CD4-positive, alpha-beta T cell (primary cell): Measurements from ENCODE around the gene TPBGL. TPM values are rescaled to one million over a fixed set of nuclear protein-coding genes. Genes with fewer than 3 reads are reported as not detected.

Experiments
- ATAC-seq: fragments of 200-7000 bp; cut with Tn5 transposase; one replicate; pipeline ENCODE4 v1.10.0; 2022; ENCODE audit warnings: mild to moderate bottlenecking; ENCODE audit not compliant: poor library complexity
- CTCF ChIA-PET: fragments of 350-600 bp; sonication (Branson Sonifier 250); formaldehyde crosslinking; loops from one replicate; lab custom pipeline; 2021; ENCODE audit warnings: antibody characterized with exemption, inconsistent platforms; lab: Charles Lee
- POLR2A ChIA-PET: fragments of 350-600 bp; sonication (Branson Sonifier 250); formaldehyde crosslinking; loops from one replicate; lab custom pipeline; 2021; ENCODE audit warnings: antibody characterized with exemption, inconsistent platforms; lab: Charles Lee
- DNase-seq, 14 experiments: peaks; one replicate each; pipeline ENCODE4 v3.0.0-alpha.2; 2013 to 2020; ENCODE audit warnings: mixed read lengths in 2 of 14
- H3K27ac ChIP-seq, 2 donors: one replicate each; pipeline versions ENCODE4 v1.5.1 to v1.7.0; 2013; ENCODE audit warnings: low read length in 2 of 2, low read depth in 1 of 2, mild to moderate bottlenecking in 1 of 2
- H3K27me3 ChIP-seq, 2 experiments: 1 replicate in 1 of 2; 2 replicates in 1 of 2; pipeline versions ENCODE4 v1.6.1 to v1.7.0; 2013; ENCODE audit warnings: low read length in 2 of 2, control low read depth in 1 of 2, mild to moderate bottlenecking in 1 of 2, moderate library complexity in 1 of 2; ENCODE audit not compliant: insufficient read depth in 2 of 2, control insufficient read depth in 1 of 2
- H3K36me3 ChIP-seq: one replicate; pipeline ENCODE4 v1.6.1; 2013; ENCODE audit warnings: low read length, control low read depth; ENCODE audit not compliant: insufficient read depth
- H3K4me1 ChIP-seq: one replicate; pipeline ENCODE4 v1.6.1; 2013; ENCODE audit warnings: low read length, control low read depth; ENCODE audit not compliant: insufficient read depth
- H3K4me3 ChIP-seq: one replicate; pipeline ENCODE4 v1.5.1; 2013; ENCODE audit warnings: mild to moderate bottlenecking, low read length, moderate library complexity
- H3K9me3 ChIP-seq, 2 experiments: 1 replicate in 1 of 2; 2 replicates in 1 of 2; pipeline versions ENCODE4 v1.6.1 to v1.7.0; 2013; ENCODE audit warnings: low read length in 2 of 2, mild to moderate bottlenecking in 2 of 2, control low read depth in 1 of 2, moderate library complexity in 1 of 2; ENCODE audit not compliant: control insufficient read depth in 1 of 2, insufficient read depth in 1 of 2
- H3K27ac Mint-ChIP-seq: one replicate; pipeline ENCODE4 v1.8.0; 2020; ENCODE audit warnings: mixed read lengths
- H3K27me3 Mint-ChIP-seq: one replicate; pipeline ENCODE4 v1.8.0; 2021; ENCODE audit warnings: mixed read lengths
- H3K36me3 Mint-ChIP-seq: one replicate; pipeline ENCODE4 v1.8.0; 2021; ENCODE audit warnings: low read depth, mixed read lengths
- H3K4me1 Mint-ChIP-seq: one replicate; pipeline ENCODE4 v1.8.0; 2021; ENCODE audit warnings: low read depth, mixed read lengths
- H3K4me3 Mint-ChIP-seq: one replicate; pipeline ENCODE4 v1.8.0; 2020; ENCODE audit warnings: mild to moderate bottlenecking, mixed read lengths
- H3K9me3 Mint-ChIP-seq: one replicate; pipeline ENCODE4 v1.8.0; 2020; ENCODE audit warnings: mixed read lengths
- CTCF ChIP-seq: fragments of 200-600 bp; IDR thresholded peaks from one replicate; pipeline ENCODE4 v1.8.0; 2022; ENCODE audit warnings: antibody characterized with exemption, mild to moderate bottlenecking
- intact Hi-C, 2 experiments: fragments of 100-400 bp; cut with DNase I in 1 of 2; cut with micrococcal nuclease in 1 of 2; formaldehyde crosslinking; loops; one replicate each; pipeline versions ENCODE4 v1.15.1 to v1.9.0; 2023 to 2025; cut with DNase I, micrococcal nuclease
- total RNA-seq, 174 experiments: library from RNA in 2 of 174; stranded (reverse) in 2 of 174; gene quantifications; one replicate each; pipeline ENCODE4 v1.2.3 and lab custom pipeline; 2021 to 2026

Gene TPBGL
- total RNA-seq, 2 experiments from 2014 or later = 0.78 to 0.80 TPM

DNA sequence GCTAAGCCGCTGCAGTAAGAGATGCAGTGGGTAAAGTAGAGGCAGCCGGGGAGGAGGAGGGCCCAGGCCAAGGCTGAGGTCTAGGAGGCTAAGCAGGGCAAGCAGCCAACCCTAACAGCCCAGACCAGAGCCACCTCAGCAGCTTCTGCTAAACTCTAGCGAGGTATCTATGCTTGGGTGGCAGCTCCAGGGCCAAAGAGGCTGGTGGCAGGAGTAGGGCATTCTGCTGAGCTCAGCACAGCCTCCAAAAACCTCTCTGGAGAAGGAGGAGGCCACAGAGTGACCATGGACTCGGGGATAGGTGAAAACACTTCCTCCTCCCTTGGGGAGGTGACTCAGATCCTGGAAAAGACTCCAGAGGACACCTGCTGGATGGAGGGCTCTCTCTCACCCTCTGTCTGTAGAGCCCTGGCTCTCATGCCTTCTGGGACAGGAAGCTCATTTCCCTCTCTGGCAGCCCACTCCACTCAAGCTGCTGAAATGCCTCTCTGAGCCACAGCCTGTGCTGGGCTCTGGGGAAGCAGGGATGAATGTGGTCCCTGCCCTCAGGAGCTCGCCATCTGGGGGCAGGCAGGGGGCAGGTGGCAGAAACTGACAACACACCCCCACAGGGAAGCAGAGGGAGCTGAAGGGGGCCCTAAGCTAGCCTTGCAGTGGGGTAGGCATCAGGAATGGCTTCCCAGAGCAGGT lies 16.5 kb upstream of the TPBGL start:
- no peak for ATAC-seq

GRCh38 chr11:75225794-75226193 lies 14.8 kb upstream of the TPBGL start:
- no peak overlapping the region for H3K27ac ChIP-seq
- ATAC-seq = no peak
- no peaks in the 10 kb centered on the region for H3K36me3 Mint-ChIP-seq
- intact Hi-C loops = no loop called here
- H3K9me3 Mint-ChIP-seq = no peaks in the 10 kb centered on the region
- no peaks in the 10 kb centered on the region for H3K36me3 ChIP-seq
- H3K27ac Mint-ChIP-seq = no peak overlapping the region
- H3K9me3 ChIP-seq = no peaks in the 10 kb centered on the region
- no peaks in the 10 kb centered on the region for H3K4me1 Mint-ChIP-seq
- ChIA-PET CTCF (interaction anchor here (1.7 kb wide), 1 partner anchor 21 kb away, joined by 4 read pairs; no protein-coding TSS in a partner anchor), POLR2A (no interaction called here)
- no peaks in the 10 kb centered on the region for H3K27me3 ChIP-seq
- H3K4me1 ChIP-seq = no peaks in the 10 kb centered on the region
- no peak overlapping the region for H3K4me3 Mint-ChIP-seq
- H3K27me3 Mint-ChIP-seq = peaks cover 6% of the 10 kb centered on the region
- DNase-seq = no peak
- H3K4me3 ChIP-seq = no peak overlapping the region
- no peak for TF ChIP-seq CTCF

More for the DNA sequence above, 16.5 kb upstream of the TPBGL start:
- Mint-ChIP-seq H3K27ac (no peak overlapping the region), H3K4me3 (no peak overlapping the region), H3K36me3 (no peaks in the 10 kb centered on the region), H3K4me1 (no peaks in the 10 kb centered on the region), H3K27me3 (peaks cover 8% of the 10 kb centered on the region), H3K9me3 (no peaks in the 10 kb centered on the region)
- Histone ChIP-seq H3K4me1 (no peaks in the 10 kb centered on the region), H3K27me3 (no peaks in the 10 kb centered on the region), H3K36me3 (no peaks in the 10 kb centered on the region), H3K9me3 (no peaks in the 10 kb centered on the region), H3K27ac (no peak overlapping the region), H3K4me3 (no peak overlapping the region)
- intact Hi-C loops = no loop called here
- no peak for TF ChIP-seq CTCF
- no peak for DNase-seq
- CTCF ChIA-PET = no interaction called here
- POLR2A ChIA-PET = no interaction called here

- ATAC-seq (no peak), DNase-seq (no peak)
- Mint-ChIP-seq H3K4me3 (no peak overlapping the region), H3K9me3 (no peaks in the 10 kb centered on the region), H3K27me3 (peaks cover 29% of the 10 kb centered on the region), H3K4me1 (no peaks in the 10 kb centered on the region), H3K27ac (no peak overlapping the region), H3K36me3 (no peaks in the 10 kb centered on the region)
- H3K9me3 ChIP-seq = no peaks in the 10 kb centered on the region
- H3K27me3 ChIP-seq = no peaks in the 10 kb centered on the region
- H3K27ac ChIP-seq = no peak overlapping the region
- H3K4me3 ChIP-seq = no peak overlapping the region
- H3K4me1 ChIP-seq = no peaks in the 10 kb centered on the region
- POLR2A ChIA-PET = interaction anchor here (1.0 kb wide), 1 partner anchor 86 kb away, joined by 3 read pairs; no protein-coding TSS in a partner anchor
- CTCF ChIA-PET = no interaction called here
- no peaks in the 10 kb centered on the region for H3K36me3 ChIP-seq
- no peak for TF ChIP-seq CTCF
- intact Hi-C loops = no loop called here
Measured at GRCh38 chr11:75229466-75229865, 11.1 kb upstream of the TPBGL start.
